Esophagus muscularis mucosa (tissue), 4 donors: ENCODE measurements around the gene POLR2C. TPM values are rescaled to one million over a fixed set of nuclear protein-coding genes. Genes with fewer than 3 reads are reported as not detected.
A peak's percentile ranks its signal among the peaks of the same experiment; 100 is the strongest.

Source experiments
- DNase-seq: peaks from one replicate; pipeline ENCODE4 v3.0.0-alpha.2; 2017; ENCODE audit errors: extremely low spot score
- H3K27ac ChIP-seq, 4 donors: fragments of 200-600 bp; sonication (generic); replicated peaks in 1 of 4; 1 replicate in 3 of 4; 2 replicates in 1 of 4; pipeline ENCODE4 v1.5.1; 2016 to 2019; ENCODE audit warnings: mild to moderate bottlenecking in 1 of 4
- H3K27me3 ChIP-seq, 4 donors: fragments of 200-600 bp; sonication (generic); one replicate each; pipeline versions ENCODE4 v1.5.1 to v1.6.0; 2016 to 2019
- H3K36me3 ChIP-seq, 4 donors: fragments of 200-600 bp; sonication (generic); one replicate each; pipeline ENCODE4 v1.5.1; 2016 to 2019
- H3K4me1 ChIP-seq, 4 donors: fragments of 200-600 bp; sonication (generic); one replicate each; pipeline ENCODE4 v1.5.1; 2016 to 2019
- H3K4me3 ChIP-seq, 4 donors: fragments of 200-600 bp; sonication (generic); 1 replicate in 2 of 4; 2 replicates in 2 of 4; pipeline ENCODE4 v1.5.1; 2016 to 2019; ENCODE audit warnings: mild to moderate bottlenecking in 4 of 4, moderate library complexity in 1 of 4
- H3K9me3 ChIP-seq, 4 donors: fragments of 200-600 bp; sonication (generic); 1 replicate in 3 of 4; 2 replicates in 1 of 4; pipeline ENCODE4 v1.5.1; 2016 to 2019
- CTCF ChIP-seq, 3 experiments: fragments of 200-600 bp in 2 of 3; fragments of 450-650 bp in 1 of 3; sonication (generic) in 2 of 3; IDR thresholded peaks; one replicate each; pipeline ENCODE4 v1.5.1; 2017 to 2019; ENCODE audit warnings: antibody characterized with exemption in 3 of 3, mild to moderate bottlenecking in 2 of 3, moderate library complexity in 1 of 3
- EP300 ChIP-seq: sonication (generic); formaldehyde crosslinking; IDR thresholded peaks from one replicate; pipeline ENCODE4 v1.6.1; 2017; ENCODE audit warnings: antibody characterized with exemption
- POLR2A ChIP-seq: fragments of 450-650 bp; IDR thresholded peaks from one replicate; pipeline ENCODE4 v1.6.1; 2017; ENCODE audit warnings: antibody characterized with exemption, moderate library complexity, mild to moderate bottlenecking, low read depth
- POLR2AphosphoS5 ChIP-seq, 2 donors: sonication (generic); formaldehyde crosslinking; IDR thresholded peaks; one replicate each; pipeline ENCODE4 v1.6.1; 2017; ENCODE audit warnings: antibody characterized with exemption in 2 of 2
- WGBS: methylation state at CpG from one replicate; pipeline ENCODE4 v1.1.5; 2018; 5-methylcytosine and 5-hydroxymethylcytosine counted together
- intact Hi-C: fragments of 100-400 bp; cut with DNase I; formaldehyde crosslinking; loops from one replicate; pipeline ENCODE4 v1.15.1; 2023
- total RNA-seq, 4 donors: library from RNA; depleted of rRNA; stranded (reverse); fragments of >200 nt; gene quantifications; one replicate each; pipeline versions ENCODE4 v1.1.0 to v1.2.1, GENCODE V29; 2016

POLR2C gene
- total RNA-seq, 4 donors from 2014 or later: 95.5 to 154 (median 107) TPM

- Histone ChIP-seq H3K27me3 (no peaks in the 10 kb centered on the region), H3K9me3 (no peaks in the 10 kb centered on the region), H3K36me3 (no peaks in the 10 kb centered on the region), H3K4me3 (no peak overlapping the region), H3K4me1 (peaks cover 28 to 50% (median 40%) of the 10 kb centered on the region in 4 donors), H3K27ac (peak overlapping the region in 1 of 4 donors; percentile 78)
- 95% methylated on average over 7 of the region's 8 CpGs for WGBS
- intact Hi-C loops: loop anchor here (5.0 kb wide), 2 partner anchors 33 to 53 kb away; partner anchors contain the start of gene CCDC102A
- no peak for DNase-seq
- no peak for TF ChIP-seq CTCF (IDR thresholded peaks at IDR 0.05)
- no peak for TF ChIP-seq EP300
- TF ChIP-seq POLR2AphosphoS5 (IDR thresholded peaks at IDR 0.05): no peak
- no peak for TF ChIP-seq POLR2A
Observed at GRCh38 chr16:57484515-57485005, 22.1 kb downstream of the POLR2C start.

- intact Hi-C loops: loop anchor here (5.0 kb wide), 1 partner anchor 52 kb away; the partner anchor contains the start of gene CCDC102A
- 64% methylated on average over 10 of the region's 14 CpGs for WGBS
- no peak for TF ChIP-seq POLR2AphosphoS5 (IDR thresholded peaks at IDR 0.05)
- no peak for TF ChIP-seq EP300
- no peak for TF ChIP-seq CTCF (IDR thresholded peaks at IDR 0.05)
- TF ChIP-seq POLR2A: no peak
- DNase-seq: no peak
- Histone ChIP-seq H3K27ac (peak overlapping the region; percentile 70 to 78 (median 74)), H3K36me3 (no peaks in the 10 kb centered on the region), H3K4me3 (peak overlapping the region; percentile 73 to 81 (median 80)), H3K9me3 (no peaks in the 10 kb centered on the region), H3K27me3 (no peaks in the 10 kb centered on the region), H3K4me1 (peaks cover 21 to 43% (median 33%) of the 10 kb centered on the region in 4 donors)
Observed at GRCh38 chr16:57485091-57485915, 22.8 kb downstream of the POLR2C start.

GRCh38 chr16:57485916-57486857, 23.7 kb downstream of the POLR2C start, which contains the start of gene DOK4:
DOK4 (minus strand) TSS chr16:57486493; CDS start chr16:57479507, 6,986 bp downstream.
- intact Hi-C loops: loop anchor here (5.0 kb wide), 1 partner anchor 51 kb away; the partner anchor contains the start of gene CCDC102A
- 4% methylated on average over 15 of the region's 73 CpGs for WGBS

More at GRCh38 chr16:57485916-57486857, 23.7 kb downstream of the POLR2C start, which contains the start of gene DOK4:
- Histone ChIP-seq H3K4me1 (peaks cover 18 to 36% (median 28%) of the 10 kb centered on the region in 4 donors), H3K4me3 (peak within 1 kb of the TSS; percentile 73 to 81 (median 80)), H3K9me3 (no peaks in the 10 kb centered on the region), H3K27me3 (no peaks in the 10 kb centered on the region), H3K36me3 (no peaks in the 10 kb centered on the region), H3K27ac (peak within 1 kb of the TSS; percentile 70 to 78 (median 74))
- TF ChIP-seq POLR2AphosphoS5 (IDR thresholded peaks at IDR 0.05): peak in 1 of 2 donors; percentile 32
- TF ChIP-seq CTCF (IDR thresholded peaks at IDR 0.05): no peak
- TF ChIP-seq EP300: no peak
- TF ChIP-seq POLR2A: no peak
- no peak for DNase-seq
